ENCODE data around the gene ARHGAP42.
"Not testable (repeated sequence)": the region's sequence is repeated elsewhere in the genome, so short reads cannot be mapped to it uniquely, and the experiment has no call there.

Gene ARHGAP42

GRCh38 chr11:100984668-100985067 is 297.6 kb downstream of the ARHGAP42 start:
- no peak for DNase-seq (ENCODE audit: low read depth in 1 of 2, low spot score in 1 of 2)
- no peak for TF ChIP-seq JUND (IDR thresholded peaks at IDR 0.05; ENCODE audit: low read depth)
- in situ Hi-C loops (cut with HindIII; ENCODE audit: low pct_unique_long_range_greater_than_20kb, low sequenced_read_pairs) = no loop called here

- TF ChIP-seq JUND (IDR thresholded peaks at IDR 0.05; ENCODE audit: low read depth) = no peak
- in situ Hi-C loops (cut with HindIII; ENCODE audit: low pct_unique_long_range_greater_than_20kb, low sequenced_read_pairs) = no loop called here
- DNase-seq (ENCODE audit: low read depth in 1 of 2, low spot score in 1 of 2) = no peak
Observed at GRCh38 chr11:100990931-100991330, 303.8 kb downstream of the ARHGAP42 start.

- peak in 1 of 2 experiments; percentile 59 for DNase-seq (ENCODE audit: low read depth in 1 of 2, low spot score in 1 of 2)
- in situ Hi-C loops (cut with HindIII; ENCODE audit: low pct_unique_long_range_greater_than_20kb, low sequenced_read_pairs) = no loop called here
- no peak for TF ChIP-seq JUND (IDR thresholded peaks at IDR 0.05; ENCODE audit: low read depth)
Observed at GRCh38 chr11:100991541-100991940, 304.5 kb downstream of the ARHGAP42 start.

- no peak for TF ChIP-seq JUND (IDR thresholded peaks at IDR 0.05; ENCODE audit: low read depth)
- in situ Hi-C loops (cut with HindIII; ENCODE audit: low pct_unique_long_range_greater_than_20kb, low sequenced_read_pairs) = no loop called here
- DNase-seq (ENCODE audit: low read depth in 1 of 2, low spot score in 1 of 2) = no peak
Observed at GRCh38 chr11:100994966-100995365, 307.9 kb downstream of the ARHGAP42 start.

- in situ Hi-C loops (cut with HindIII; ENCODE audit: low pct_unique_long_range_greater_than_20kb, low sequenced_read_pairs) = no loop called here
- DNase-seq (ENCODE audit: low read depth in 1 of 2, low spot score in 1 of 2) = peak in 1 of 2 experiments; percentile 57
- TF ChIP-seq JUND (IDR thresholded peaks at IDR 0.05; ENCODE audit: low read depth) = no peak
Observed at GRCh38 chr11:100999756-101000155, 312.7 kb downstream of the ARHGAP42 start.

- in situ Hi-C loops (cut with HindIII; ENCODE audit: low pct_unique_long_range_greater_than_20kb, low sequenced_read_pairs) = no loop called here
- TF ChIP-seq JUND (IDR thresholded peaks at IDR 0.05; ENCODE audit: low read depth) = no peak
- DNase-seq (ENCODE audit: low read depth in 1 of 2, low spot score in 1 of 2) = peak in 1 of 2 experiments; percentile 67
Observed at GRCh38 chr11:101003468-101003867, 316.4 kb downstream of the ARHGAP42 start.

GRCh38 chr11:101008961-101009689 is 322.0 kb downstream of the ARHGAP42 start:
- in situ Hi-C loops (cut with HindIII; ENCODE audit: low pct_unique_long_range_greater_than_20kb, low sequenced_read_pairs) = no loop called here
- DNase-seq (ENCODE audit: low read depth in 1 of 2, low spot score in 1 of 2) = no peak
- TF ChIP-seq JUND (IDR thresholded peaks at IDR 0.05; ENCODE audit: low read depth) = no peak

- DNase-seq (ENCODE audit: low read depth in 1 of 2, low spot score in 1 of 2) = no peak
- in situ Hi-C loops (cut with HindIII; ENCODE audit: low pct_unique_long_range_greater_than_20kb, low sequenced_read_pairs) = no loop called here
- TF ChIP-seq JUND (IDR thresholded peaks at IDR 0.05; ENCODE audit: low read depth) = no peak
Observed at GRCh38 chr11:101009690-101010055, 322.6 kb downstream of the ARHGAP42 start.

GRCh38 chr11:101010899-101011298 is 323.8 kb downstream of the ARHGAP42 start:
- DNase-seq (ENCODE audit: low read depth in 1 of 2, low spot score in 1 of 2) = no peak
- in situ Hi-C loops (cut with HindIII; ENCODE audit: low pct_unique_long_range_greater_than_20kb, low sequenced_read_pairs) = no loop called here

GRCh38 chr11:101011881-101012280 is 324.8 kb downstream of the ARHGAP42 start:
- DNase-seq (ENCODE audit: low read depth in 1 of 2, low spot score in 1 of 2) = no peak
- in situ Hi-C loops (cut with HindIII; ENCODE audit: low pct_unique_long_range_greater_than_20kb, low sequenced_read_pairs) = no loop called here
- TF ChIP-seq JUND (IDR thresholded peaks at IDR 0.05; ENCODE audit: low read depth) = no peak

More at GRCh38 chr11:101010899-101011298, 323.8 kb downstream of the ARHGAP42 start:
- no peak for TF ChIP-seq JUND (IDR thresholded peaks at IDR 0.05; ENCODE audit: low read depth)

- in situ Hi-C loops (cut with HindIII; ENCODE audit: low pct_unique_long_range_greater_than_20kb, low sequenced_read_pairs); DNase-seq (ENCODE audit: low read depth in 1 of 2, low spot score in 1 of 2): not testable (repeated sequence)
Observed at GRCh38 chr11:101013702-101014101, 326.6 kb downstream of the ARHGAP42 start.

- TF ChIP-seq JUND (IDR thresholded peaks at IDR 0.05; ENCODE audit: low read depth) = no peak
- DNase-seq (ENCODE audit: low read depth in 1 of 2, low spot score in 1 of 2) = no peak
- in situ Hi-C loops (cut with HindIII; ENCODE audit: low pct_unique_long_range_greater_than_20kb, low sequenced_read_pairs) = no loop called here
Observed at GRCh38 chr11:101014600-101015285, 327.7 kb downstream of the ARHGAP42 start.

GRCh38 chr11:101019870-101020269 is 332.8 kb downstream of the ARHGAP42 start:
- TF ChIP-seq JUND (IDR thresholded peaks at IDR 0.05; ENCODE audit: low read depth) = no peak

More at GRCh38 chr11:101019870-101020269, 332.8 kb downstream of the ARHGAP42 start:
- in situ Hi-C loops (cut with HindIII; ENCODE audit: low pct_unique_long_range_greater_than_20kb, low sequenced_read_pairs) = no loop called here
- no peak for DNase-seq (ENCODE audit: low read depth in 1 of 2, low spot score in 1 of 2)
